SK-N-SH treated with all-trans-retinoic acid at 6 μM for 48 hours (cell line): ENCODE measurements around the gene GALE.
"Not testable (repeated sequence)": the region's sequence is repeated elsewhere in the genome, so short reads cannot be mapped to it uniquely, and the experiment has no call there.

Experiments used
- ATAC-seq: fragments of 200-7000 bp; cut with Tn5 transposase; 3 replicates; pipeline ENCODE4 v1.9.1; 2020; ENCODE audit warnings: mild to moderate bottlenecking, moderate library complexity
- BACH2 ChIP-seq: fragments of 250-450 bp; sonication (Bioruptor Pico); IDR thresholded peaks from 2 replicates; pipeline ENCODE4 v1.9.0; 2021; ENCODE audit warnings: mild to moderate bottlenecking, borderline replicate concordance
- CSDC2 ChIP-seq: fragments of 250-450 bp; sonication (Bioruptor Pico); IDR thresholded peaks from 2 replicates; pipeline ENCODE4 v1.5.0; 2020; ENCODE audit warnings: mild to moderate bottlenecking, moderate library complexity
- ESRRG ChIP-seq: fragments of 250-450 bp; sonication (Bioruptor Pico); IDR thresholded peaks from 2 replicates; pipeline ENCODE4 v1.6.1; 2021; ENCODE audit warnings: mild to moderate bottlenecking
- GLIS3 ChIP-seq: fragments of 250-450 bp; sonication (Bioruptor Pico); IDR thresholded peaks from 2 replicates; pipeline ENCODE4 v1.5.0; 2020; ENCODE audit warnings: mild to moderate bottlenecking, moderate library complexity
- ISL1 ChIP-seq: fragments of 250-450 bp; sonication (Bioruptor Pico); IDR thresholded peaks from 2 replicates; pipeline ENCODE4 v2.1.2; 2022; ENCODE audit warnings: mild to moderate bottlenecking, moderate library complexity
- OSR1 ChIP-seq: fragments of 250-450 bp; sonication (Bioruptor Pico); IDR thresholded peaks from 2 replicates; pipeline ENCODE4 v1.8.0; 2022; ENCODE audit warnings: moderate library complexity, mild to moderate bottlenecking, inconsistent platforms
- PPARA ChIP-seq: fragments of 250-450 bp; sonication (Bioruptor Pico); IDR thresholded peaks from 2 replicates; pipeline ENCODE4 v1.5.0; 2020; ENCODE audit warnings: mild to moderate bottlenecking, borderline replicate concordance
- RARB ChIP-seq: fragments of 250-450 bp; sonication (Bioruptor Pico); IDR thresholded peaks from 2 replicates; pipeline ENCODE4 v1.8.0; 2021; ENCODE audit warnings: mild to moderate bottlenecking, moderate library complexity
- SNAI2 ChIP-seq: fragments of 250-450 bp; sonication (Bioruptor Pico); IDR thresholded peaks from 2 replicates; pipeline ENCODE4 v1.5.0; 2020; ENCODE audit warnings: mild to moderate bottlenecking, moderate library complexity
- TCF4 ChIP-seq: fragments of 250-450 bp; sonication (Bioruptor Pico); IDR thresholded peaks from 2 replicates; pipeline ENCODE4 v1.8.0; 2021; ENCODE audit warnings: mild to moderate bottlenecking, moderate library complexity, borderline replicate concordance
- TOX ChIP-seq: fragments of 250-450 bp; sonication (Bioruptor Pico); IDR thresholded peaks from 2 replicates; pipeline ENCODE4 v1.8.0; 2021; ENCODE audit warnings: mild to moderate bottlenecking, moderate library complexity, borderline replicate concordance
- ZC3H10 ChIP-seq: fragments of 250-450 bp; sonication (Bioruptor Pico); IDR thresholded peaks from 2 replicates; pipeline ENCODE4 v1.5.1; 2021; ENCODE audit warnings: mild to moderate bottlenecking, moderate library complexity
- ZFP30 ChIP-seq: fragments of 450-650 bp; formaldehyde crosslinking; IDR thresholded peaks from 2 replicates; pipeline ENCODE4 v1.5.0; 2022; ENCODE audit warnings: mild to moderate bottlenecking, moderate library complexity
- ZNF565 ChIP-seq: fragments of 450-650 bp; formaldehyde crosslinking; conservative IDR thresholded peaks from 2 replicates; pipeline ENCODE4 v1.5.0; 2020; ENCODE audit warnings: low read depth, mild to moderate bottlenecking, moderate library complexity
- ZNF70 ChIP-seq: fragments of 450-650 bp; formaldehyde crosslinking; IDR thresholded peaks from 2 replicates; pipeline ENCODE4 v1.5.0; 2020; ENCODE audit warnings: mild to moderate bottlenecking, moderate library complexity
- ZNF8 ChIP-seq: fragments of 450-650 bp; formaldehyde crosslinking; IDR thresholded peaks from 2 replicates; pipeline ENCODE4 v1.5.0; 2020; ENCODE audit warnings: mild to moderate bottlenecking, moderate library complexity
- TF ChIP-seq, protein P1 (sequence below): fragments of 250-450 bp; sonication (Bioruptor Pico); IDR thresholded peaks from 2 replicates; pipeline ENCODE4 v1.8.0; 2021; ENCODE audit warnings: low read depth, mild to moderate bottlenecking, moderate library complexity, borderline replicate concordance
- TF ChIP-seq, protein P2 (sequence below): fragments of 250-450 bp; sonication (Bioruptor Pico); IDR thresholded peaks from 2 replicates; pipeline ENCODE4 v1.5.1; 2020; ENCODE audit warnings: low read depth, mild to moderate bottlenecking, moderate library complexity
- TF ChIP-seq, protein P3 (sequence below): fragments of 250-450 bp; sonication (Bioruptor Pico); IDR thresholded peaks from 2 replicates; pipeline ENCODE4 v1.5.0; 2020; ENCODE audit warnings: mild to moderate bottlenecking, moderate library complexity

The GALE gene

DNA sequence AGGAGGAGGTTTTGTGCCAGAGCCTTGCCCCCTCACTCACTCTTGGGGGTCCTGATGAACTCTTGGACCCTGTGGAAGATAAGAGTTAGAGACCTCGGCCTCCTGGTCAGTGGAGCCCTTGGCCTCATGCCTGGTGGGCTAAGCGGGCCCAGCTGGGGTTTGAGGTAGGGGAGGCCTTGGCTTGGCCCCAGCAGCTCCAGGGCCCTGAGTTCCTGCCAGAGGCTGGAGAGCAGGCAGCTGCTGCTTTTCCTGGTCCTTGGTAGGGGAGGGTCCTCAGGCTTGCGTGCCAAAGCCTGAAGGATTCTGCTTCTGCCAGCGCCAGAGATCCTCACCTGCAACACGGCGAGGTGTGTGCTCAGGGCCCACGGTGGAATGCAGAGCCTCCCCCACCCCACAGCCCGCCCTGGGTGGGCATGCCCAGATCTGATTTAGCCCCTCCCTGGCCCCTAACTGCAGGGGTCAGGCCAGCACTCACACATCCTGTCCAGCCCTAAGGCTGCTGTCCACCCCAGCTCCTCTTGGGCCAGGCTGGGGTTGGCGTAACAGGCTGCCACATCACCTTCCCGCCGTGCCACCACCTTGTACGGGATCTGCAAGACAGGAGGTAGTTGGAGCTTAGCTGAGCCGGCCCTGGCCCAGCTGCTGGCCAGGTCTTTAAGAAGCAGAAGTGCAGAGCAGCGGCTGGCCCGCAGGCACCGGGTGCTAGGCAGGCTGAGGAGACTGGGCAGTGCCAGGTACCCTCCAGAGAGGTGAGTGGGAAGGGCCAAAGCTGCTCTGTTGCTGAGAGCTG is 4.7 kb downstream of the GALE start:
- ATAC-seq = no peak
- TF ChIP-seq ZNF565 (no peak), GLIS3 (CRISPR knock-in tag) (no peak), RARB (no peak)
- TF ChIP-seq, all 23 proteins: peak for 0

DNA sequence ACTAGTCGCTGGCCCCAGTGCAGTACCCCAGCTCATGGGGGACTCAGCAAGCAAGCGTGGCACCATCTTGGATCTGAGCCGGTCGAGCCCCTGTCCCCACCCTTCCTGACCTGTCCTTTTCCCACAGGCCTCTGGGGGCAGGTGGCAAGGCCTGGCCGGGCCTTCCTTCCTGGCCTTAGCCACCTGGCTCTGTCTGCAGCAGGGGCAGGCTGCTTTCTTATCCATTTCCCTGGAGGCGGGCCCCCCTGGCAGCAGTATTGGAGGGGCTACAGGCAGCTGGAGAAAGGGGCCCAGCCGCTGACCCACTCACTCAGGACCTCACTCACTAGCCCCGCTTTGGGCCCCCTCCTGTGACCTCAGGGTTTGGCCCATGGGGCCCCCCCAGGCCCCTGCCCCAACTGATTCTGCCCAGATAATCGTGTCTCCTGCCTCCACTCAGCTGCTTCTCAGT is 5.8 kb downstream of the GALE start:
- ATAC-seq = not testable (repeated sequence)

DNA sequence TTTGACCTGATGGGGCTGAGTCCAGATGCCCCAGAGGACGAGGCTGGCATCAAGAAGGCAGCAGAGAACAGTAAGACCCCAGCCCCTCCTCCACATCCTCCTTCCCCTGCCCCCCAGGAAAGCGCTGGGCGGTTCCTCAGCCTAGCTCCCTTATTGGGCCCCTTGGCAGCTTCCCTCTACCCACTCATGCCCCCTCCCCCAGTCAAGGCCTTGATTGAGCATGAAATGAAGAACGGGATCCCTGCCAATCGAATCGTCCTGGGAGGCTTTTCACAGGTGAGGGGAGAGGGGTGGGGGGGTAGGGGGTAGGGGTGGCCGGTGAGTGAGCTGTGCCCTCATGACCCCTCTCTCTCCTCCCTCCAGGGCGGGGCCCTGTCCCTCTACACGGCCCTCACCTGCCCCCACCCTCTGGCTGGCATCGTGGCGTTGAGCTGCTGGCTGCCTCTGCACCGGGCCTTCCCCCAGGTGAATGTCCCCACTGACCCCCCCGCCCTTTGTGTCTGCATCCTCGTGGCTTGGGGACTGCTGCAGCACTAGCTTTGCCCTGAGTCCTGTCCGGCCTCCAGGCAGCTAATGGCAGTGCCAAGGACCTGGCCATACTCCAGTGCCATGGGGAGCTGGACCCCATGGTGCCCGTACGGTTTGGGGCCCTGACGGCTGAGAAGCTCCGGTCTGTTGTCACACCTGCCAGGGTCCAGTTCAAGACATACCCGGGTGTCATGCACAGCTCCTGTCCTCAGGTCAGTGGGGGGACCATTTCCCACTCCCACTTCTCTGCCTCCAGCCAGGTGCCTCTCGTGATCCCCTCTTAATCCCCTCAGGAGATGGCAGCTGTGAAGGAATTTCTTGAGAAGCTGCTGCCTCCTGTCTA is 6.5 kb downstream of the GALE start:
- TF ChIP-seq BACH2 (CRISPR knock-in tag) = no peak
- TF ChIP-seq ZNF565 = no peak
- TF ChIP-seq ZNF70 = no peak
- TF ChIP-seq ZNF8 (CRISPR knock-in tag) = no peak
- TF ChIP-seq, protein P1, sequence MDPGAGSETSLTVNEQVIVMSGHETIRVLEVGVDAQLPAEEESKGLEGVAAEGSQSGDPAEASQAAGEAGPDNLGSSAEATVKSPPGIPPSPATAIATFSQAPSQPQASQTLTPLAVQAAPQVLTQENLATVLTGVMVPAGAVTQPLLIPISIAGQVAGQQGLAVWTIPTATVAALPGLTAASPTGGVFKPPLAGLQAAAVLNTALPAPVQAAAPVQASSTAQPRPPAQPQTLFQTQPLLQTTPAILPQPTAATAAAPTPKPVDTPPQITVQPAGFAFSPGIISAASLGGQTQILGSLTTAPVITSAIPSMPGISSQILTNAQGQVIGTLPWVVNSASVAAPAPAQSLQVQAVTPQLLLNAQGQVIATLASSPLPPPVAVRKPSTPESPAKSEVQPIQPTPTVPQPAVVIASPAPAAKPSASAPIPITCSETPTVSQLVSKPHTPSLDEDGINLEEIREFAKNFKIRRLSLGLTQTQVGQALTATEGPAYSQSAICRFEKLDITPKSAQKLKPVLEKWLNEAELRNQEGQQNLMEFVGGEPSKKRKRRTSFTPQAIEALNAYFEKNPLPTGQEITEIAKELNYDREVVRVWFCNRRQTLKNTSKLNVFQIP (CRISPR knock-in tag) = no peak
- TF ChIP-seq SNAI2 (CRISPR knock-in tag) = no peak
- no peak for TF ChIP-seq ESRRG (CRISPR knock-in tag)
- TF ChIP-seq ZC3H10 (CRISPR knock-in tag) = no peak
- TF ChIP-seq GLIS3 (CRISPR knock-in tag) = no peak
- no peak for TF ChIP-seq ZFP30 (CRISPR knock-in tag)
- TF ChIP-seq PPARA (CRISPR knock-in tag) = no peak
- TF ChIP-seq ISL1 (CRISPR knock-in tag) = no peak
- no peak for ATAC-seq

DNA sequence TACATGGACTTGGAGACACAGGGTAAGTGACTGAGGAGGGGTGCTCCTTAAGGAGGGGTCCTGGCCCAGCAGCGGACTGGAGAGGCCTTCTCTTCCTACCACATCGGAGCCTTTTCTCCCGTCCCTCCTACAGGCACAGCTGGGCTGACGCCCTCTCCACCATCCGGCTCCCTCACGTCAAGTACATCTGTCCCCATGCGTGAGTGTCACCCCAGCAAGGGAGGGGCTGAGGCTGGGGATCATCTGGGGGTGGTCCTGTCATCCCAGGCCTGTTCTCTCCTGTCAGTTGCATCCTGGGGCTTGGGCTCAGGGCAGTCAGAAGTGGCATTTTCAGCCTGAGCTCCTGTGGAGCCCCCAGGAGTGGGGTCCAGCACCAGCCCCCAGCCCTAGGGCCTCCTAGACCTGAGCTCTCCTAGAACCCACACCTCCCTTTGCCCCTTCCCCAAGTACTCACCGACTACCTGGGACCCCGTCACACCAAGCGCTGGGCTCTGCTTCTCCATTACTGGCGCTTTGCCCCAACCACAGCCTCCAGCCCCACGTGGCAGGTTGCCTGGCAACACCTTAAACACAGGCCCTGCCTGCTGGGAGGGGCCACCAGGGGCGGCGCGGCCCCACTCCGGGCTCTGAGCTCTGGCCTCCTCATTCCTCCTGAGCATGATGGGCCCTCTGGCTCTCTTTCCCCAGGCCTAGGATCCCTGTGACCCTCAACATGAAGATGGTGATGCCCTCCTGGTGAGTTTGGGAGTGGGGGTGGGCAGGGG is 7.4 kb downstream of the GALE start:
- ATAC-seq = no peak

More for the DNA sequence above, 7.4 kb downstream of the GALE start:
- TF ChIP-seq ZC3H10 (CRISPR knock-in tag) (no peak), CSDC2 (CRISPR knock-in tag) (no peak), ISL1 (CRISPR knock-in tag) (no peak), OSR1 (CRISPR knock-in tag) (no peak), TOX (CRISPR knock-in tag) (no peak), TCF4 (CRISPR knock-in tag) (no peak)
- TF ChIP-seq, protein P2, sequence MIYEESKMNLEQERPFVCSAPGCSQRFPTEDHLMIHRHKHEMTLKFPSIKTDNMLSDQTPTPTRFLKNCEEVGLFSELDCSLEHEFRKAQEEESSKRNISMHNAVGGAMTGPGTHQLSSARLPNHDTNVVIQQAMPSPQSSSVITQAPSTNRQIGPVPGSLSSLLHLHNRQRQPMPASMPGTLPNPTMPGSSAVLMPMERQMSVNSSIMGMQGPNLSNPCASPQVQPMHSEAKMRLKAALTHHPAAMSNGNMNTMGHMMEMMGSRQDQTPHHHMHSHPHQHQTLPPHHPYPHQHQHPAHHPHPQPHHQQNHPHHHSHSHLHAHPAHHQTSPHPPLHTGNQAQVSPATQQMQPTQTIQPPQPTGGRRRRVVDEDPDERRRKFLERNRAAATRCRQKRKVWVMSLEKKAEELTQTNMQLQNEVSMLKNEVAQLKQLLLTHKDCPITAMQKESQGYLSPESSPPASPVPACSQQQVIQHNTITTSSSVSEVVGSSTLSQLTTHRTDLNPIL (CRISPR knock-in tag) = no peak
- TF ChIP-seq, protein P3, sequence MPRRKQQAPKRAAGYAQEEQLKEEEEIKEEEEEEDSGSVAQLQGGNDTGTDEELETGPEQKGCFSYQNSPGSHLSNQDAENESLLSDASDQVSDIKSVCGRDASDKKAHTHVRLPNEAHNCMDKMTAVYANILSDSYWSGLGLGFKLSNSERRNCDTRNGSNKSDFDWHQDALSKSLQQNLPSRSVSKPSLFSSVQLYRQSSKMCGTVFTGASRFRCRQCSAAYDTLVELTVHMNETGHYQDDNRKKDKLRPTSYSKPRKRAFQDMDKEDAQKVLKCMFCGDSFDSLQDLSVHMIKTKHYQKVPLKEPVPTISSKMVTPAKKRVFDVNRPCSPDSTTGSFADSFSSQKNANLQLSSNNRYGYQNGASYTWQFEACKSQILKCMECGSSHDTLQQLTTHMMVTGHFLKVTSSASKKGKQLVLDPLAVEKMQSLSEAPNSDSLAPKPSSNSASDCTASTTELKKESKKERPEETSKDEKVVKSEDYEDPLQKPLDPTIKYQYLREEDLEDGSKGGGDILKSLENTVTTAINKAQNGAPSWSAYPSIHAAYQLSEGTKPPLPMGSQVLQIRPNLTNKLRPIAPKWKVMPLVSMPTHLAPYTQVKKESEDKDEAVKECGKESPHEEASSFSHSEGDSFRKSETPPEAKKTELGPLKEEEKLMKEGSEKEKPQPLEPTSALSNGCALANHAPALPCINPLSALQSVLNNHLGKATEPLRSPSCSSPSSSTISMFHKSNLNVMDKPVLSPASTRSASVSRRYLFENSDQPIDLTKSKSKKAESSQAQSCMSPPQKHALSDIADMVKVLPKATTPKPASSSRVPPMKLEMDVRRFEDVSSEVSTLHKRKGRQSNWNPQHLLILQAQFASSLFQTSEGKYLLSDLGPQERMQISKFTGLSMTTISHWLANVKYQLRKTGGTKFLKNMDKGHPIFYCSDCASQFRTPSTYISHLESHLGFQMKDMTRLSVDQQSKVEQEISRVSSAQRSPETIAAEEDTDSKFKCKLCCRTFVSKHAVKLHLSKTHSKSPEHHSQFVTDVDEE (CRISPR knock-in tag) = no peak
